Measurements from ENCODE around the gene SNX33.

SNX33 gene

GRCh38 chr15:75649848-75650247 is 2.1 kb downstream of the SNX33 start:
- in situ Hi-C loops (cut with HindIII; ENCODE audit: low sequenced_read_pairs) = no loop called here
- H3K4me3 ChIP-seq (ENCODE audit: low read depth, low read length) = no peak overlapping the region
- DNase-seq (ENCODE audit: low read depth, low spot score) = no peak
- TF ChIP-seq, protein P1, sequence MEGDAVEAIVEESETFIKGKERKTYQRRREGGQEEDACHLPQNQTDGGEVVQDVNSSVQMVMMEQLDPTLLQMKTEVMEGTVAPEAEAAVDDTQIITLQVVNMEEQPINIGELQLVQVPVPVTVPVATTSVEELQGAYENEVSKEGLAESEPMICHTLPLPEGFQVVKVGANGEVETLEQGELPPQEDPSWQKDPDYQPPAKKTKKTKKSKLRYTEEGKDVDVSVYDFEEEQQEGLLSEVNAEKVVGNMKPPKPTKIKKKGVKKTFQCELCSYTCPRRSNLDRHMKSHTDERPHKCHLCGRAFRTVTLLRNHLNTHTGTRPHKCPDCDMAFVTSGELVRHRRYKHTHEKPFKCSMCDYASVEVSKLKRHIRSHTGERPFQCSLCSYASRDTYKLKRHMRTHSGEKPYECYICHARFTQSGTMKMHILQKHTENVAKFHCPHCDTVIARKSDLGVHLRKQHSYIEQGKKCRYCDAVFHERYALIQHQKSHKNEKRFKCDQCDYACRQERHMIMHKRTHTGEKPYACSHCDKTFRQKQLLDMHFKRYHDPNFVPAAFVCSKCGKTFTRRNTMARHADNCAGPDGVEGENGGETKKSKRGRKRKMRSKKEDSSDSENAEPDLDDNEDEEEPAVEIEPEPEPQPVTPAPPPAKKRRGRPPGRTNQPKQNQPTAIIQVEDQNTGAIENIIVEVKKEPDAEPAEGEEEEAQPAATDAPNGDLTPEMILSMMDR (IDR thresholded peaks at IDR 0.05; ENCODE audit: low read depth, low read length) = no peak

GRCh38 chr15:75650908-75651809 is 3.4 kb downstream of the SNX33 start:
- in situ Hi-C loops (cut with HindIII; ENCODE audit: low sequenced_read_pairs) = no loop called here
- no peak for DNase-seq (ENCODE audit: low read depth, low spot score)
- H3K4me3 ChIP-seq (ENCODE audit: low read depth, low read length) = peak overlapping the region; percentile 17
- TF ChIP-seq, protein P1 (IDR thresholded peaks at IDR 0.05; ENCODE audit: low read depth, low read length) = no peak

DNA sequence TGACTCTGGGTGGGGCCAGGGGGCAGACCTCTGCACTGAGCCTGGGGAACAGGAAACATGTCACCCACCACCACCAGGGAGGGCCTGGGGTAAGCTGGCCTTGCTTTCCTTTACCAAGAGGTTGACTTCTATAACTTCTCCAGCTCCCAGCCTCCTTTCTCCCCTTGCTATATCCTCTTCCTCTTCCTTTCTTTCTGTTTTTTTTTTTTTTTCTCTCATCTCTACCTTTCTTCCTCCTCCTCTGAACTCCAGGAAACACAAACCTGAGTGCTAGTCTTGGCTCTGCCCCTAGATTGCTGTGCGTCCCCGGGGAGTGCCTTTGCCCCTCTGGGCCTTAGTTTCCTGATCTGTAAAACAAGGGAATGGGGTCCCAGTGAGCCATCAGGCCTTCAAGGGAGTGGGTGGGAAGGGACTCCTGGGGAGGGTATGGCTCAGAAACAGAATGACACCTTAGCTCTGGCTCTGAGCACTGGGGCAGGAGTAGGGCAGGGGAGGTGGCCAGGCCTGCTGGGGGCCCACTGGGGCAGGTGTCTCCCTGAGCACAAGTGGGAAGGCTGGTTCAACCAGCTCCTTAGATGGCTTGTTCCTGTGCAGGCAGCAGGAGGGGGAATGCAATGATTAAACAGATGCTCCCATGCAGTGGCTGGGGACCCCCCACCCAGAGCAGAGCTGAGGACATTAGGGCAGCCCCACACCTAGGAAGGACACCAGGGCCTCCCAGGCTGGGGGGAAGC is 4.3 kb downstream of the SNX33 start:
- in situ Hi-C loops (cut with HindIII; ENCODE audit: low sequenced_read_pairs) = no loop called here
- DNase-seq (ENCODE audit: low read depth, low spot score) = no peak
- H3K4me3 ChIP-seq (ENCODE audit: low read depth, low read length) = peak overlapping the region; percentile 17
- TF ChIP-seq, protein P1 (IDR thresholded peaks at IDR 0.05; ENCODE audit: low read depth, low read length) = no peak

- DNase-seq (ENCODE audit: low read depth, low spot score) = no peak
- TF ChIP-seq, protein P1 (IDR thresholded peaks at IDR 0.05; ENCODE audit: low read depth, low read length) = no peak
- no peak overlapping the region for H3K4me3 ChIP-seq (ENCODE audit: low read depth, low read length)
- in situ Hi-C loops (cut with HindIII; ENCODE audit: low sequenced_read_pairs) = no loop called here
Observed at GRCh38 chr15:75653347-75653913, 5.7 kb downstream of the SNX33 start.

- no peak for DNase-seq (ENCODE audit: low read depth, low spot score)
- TF ChIP-seq, protein P1 (IDR thresholded peaks at IDR 0.05; ENCODE audit: low read depth, low read length) = no peak
- in situ Hi-C loops (cut with HindIII; ENCODE audit: low sequenced_read_pairs) = no loop called here
- no peak overlapping the region for H3K4me3 ChIP-seq (ENCODE audit: low read depth, low read length)
Observed at GRCh38 chr15:75654201-75654907, 6.6 kb downstream of the SNX33 start.

DNA sequence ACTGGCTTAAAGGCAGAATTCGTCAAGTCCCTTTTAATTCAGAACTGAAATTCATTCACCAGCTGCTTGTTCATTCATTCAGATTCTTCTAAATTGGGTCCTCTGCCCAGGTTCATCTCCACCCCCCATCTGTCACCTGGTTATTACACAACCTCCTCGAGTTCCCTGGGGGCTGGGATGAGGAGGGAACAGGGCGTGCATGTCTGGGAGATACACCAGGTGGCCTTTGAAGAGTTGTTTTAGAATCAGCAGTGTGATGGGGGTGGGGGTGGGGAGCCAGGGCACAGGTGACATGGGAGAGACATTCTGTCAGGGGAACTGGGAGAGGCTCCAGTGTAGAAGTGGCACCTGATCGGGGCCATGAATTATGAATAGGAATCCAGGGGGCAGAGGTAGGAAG is 8.2 kb downstream of the SNX33 start:
- no peak overlapping the region for H3K4me3 ChIP-seq (ENCODE audit: low read depth, low read length)
- DNase-seq (ENCODE audit: low read depth, low spot score) = no peak
- in situ Hi-C loops (cut with HindIII; ENCODE audit: low sequenced_read_pairs) = no loop called here
- TF ChIP-seq, protein P1 (IDR thresholded peaks at IDR 0.05; ENCODE audit: low read depth, low read length) = no peak
